ENCODE data around the gene H2BW1.
"Not testable (repeated sequence)": the region's sequence is repeated elsewhere in the genome, so short reads cannot be mapped to it uniquely, and the experiment has no call there.

The H2BW1 gene

DNA sequence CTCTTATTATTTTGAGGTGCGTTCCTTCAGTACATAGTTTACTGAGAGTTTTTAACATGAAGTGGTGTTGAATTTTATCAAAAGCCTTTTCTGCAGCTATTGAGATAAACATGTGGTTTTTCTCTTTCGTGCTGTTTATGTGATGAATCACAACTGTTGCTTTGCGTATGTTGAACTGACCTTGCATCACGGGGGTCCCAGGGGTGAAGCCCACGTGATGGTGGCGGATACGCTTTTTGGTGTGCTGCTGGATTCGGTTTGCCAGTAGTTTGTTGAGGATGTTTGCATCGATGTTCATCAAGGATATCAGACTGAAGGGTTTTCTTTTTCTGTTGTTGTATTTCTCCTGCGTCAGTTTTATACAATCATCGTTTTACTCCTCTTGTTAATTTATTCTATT lies 4.6 kb upstream of the H2BW1 start:
- no peaks in the 10 kb centered on the region for H3K9me2 ChIP-seq (replicated peaks; ENCODE audit: insufficient read depth, low read length)
- TF ChIP-seq EZH2phosphoT487 (conservative IDR thresholded peaks at IDR 0.05; ENCODE audit: low read length) (no peak), CTCF (IDR thresholded peaks at IDR 0.05; ENCODE audit: insufficient read depth, low read length, poor library complexity, severe bottlenecking) (no peak)
- H3F3A ChIP-seq (ENCODE audit: insufficient read depth), result no peaks in the 10 kb centered on the region
- no peak overlapping the region for H3K9ac ChIP-seq (ENCODE audit: low read length)
- no peak overlapping the region for H3K4me3 ChIP-seq (ENCODE audit: insufficient read depth, low read length, poor library complexity, severe bottlenecking)
- no peaks in the 10 kb centered on the region for H3K36me3 ChIP-seq (ENCODE audit: low read length)
- H2AFZ ChIP-seq (ENCODE audit: low read depth, low read length, severe bottlenecking), result no peak overlapping the region
- no peaks in the 10 kb centered on the region for H4K20me1 ChIP-seq (ENCODE audit: low read depth, low read length)
- H3K27ac ChIP-seq (ENCODE audit: low read depth, low read length), result no peak overlapping the region
- no peaks in the 10 kb centered on the region for H3K9me3 ChIP-seq (ENCODE audit: insufficient read depth, low read length)
- H3K79me2 ChIP-seq (ENCODE audit: insufficient read depth, low read length), result no peaks in the 10 kb centered on the region
- no peaks in the 10 kb centered on the region for H3K27me3 ChIP-seq (ENCODE audit: low read length)
- H3K4me2 ChIP-seq (ENCODE audit: low read depth, low read length, poor library complexity, severe bottlenecking), result no peak overlapping the region

GRCh38 chrX:104015576-104015975 lies 2.1 kb upstream of the H2BW1 start:
- H2AFZ ChIP-seq (ENCODE audit: low read depth, low read length, severe bottlenecking); H3K27ac ChIP-seq (ENCODE audit: low read depth, low read length); H4K20me1 ChIP-seq (ENCODE audit: low read depth, low read length); H3K9me3 ChIP-seq (ENCODE audit: insufficient read depth, low read length); H3K9me2 ChIP-seq (replicated peaks; ENCODE audit: insufficient read depth, low read length); H3K27me3 ChIP-seq (ENCODE audit: low read length); H3K36me3 ChIP-seq (ENCODE audit: low read length); H3K4me2 ChIP-seq (ENCODE audit: low read depth, low read length, poor library complexity, severe bottlenecking); H3K79me2 ChIP-seq (ENCODE audit: insufficient read depth, low read length); H3K9ac ChIP-seq (ENCODE audit: low read length); H3K4me3 ChIP-seq (ENCODE audit: insufficient read depth, low read length, poor library complexity, severe bottlenecking); H3F3A ChIP-seq (ENCODE audit: insufficient read depth): not testable (repeated sequence)

DNA sequence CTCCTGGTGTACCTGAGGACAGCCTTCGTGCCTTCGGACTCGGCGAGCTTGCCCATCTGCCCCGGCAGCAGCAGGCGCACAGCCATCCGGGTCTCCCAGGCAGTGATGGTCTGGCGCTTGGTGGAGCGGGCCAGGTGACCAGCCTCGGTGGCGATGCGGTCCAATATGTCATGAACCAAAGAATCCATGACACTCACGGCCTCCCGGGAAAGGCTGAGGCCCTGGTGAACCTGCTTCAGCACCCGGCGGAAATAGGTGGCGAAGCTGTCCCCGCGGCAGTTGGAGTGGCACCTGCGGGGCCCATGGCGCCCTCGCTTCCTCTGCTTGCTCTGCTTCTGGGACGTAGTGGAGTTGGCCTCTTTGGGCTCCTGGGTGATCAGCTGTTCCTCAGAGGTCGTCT lies 350 bp downstream of the H2BW1 start:
- no peak overlapping the region for H2AFZ ChIP-seq (ENCODE audit: low read depth, low read length, severe bottlenecking)
- H3K27me3 ChIP-seq (ENCODE audit: low read length), result no peaks in the 10 kb centered on the region
- no peak for TF ChIP-seq EZH2phosphoT487 (conservative IDR thresholded peaks at IDR 0.05; ENCODE audit: low read length)
- H3K4me2 ChIP-seq (ENCODE audit: low read depth, low read length, poor library complexity, severe bottlenecking), result no peak overlapping the region
- H3K27ac ChIP-seq (ENCODE audit: low read depth, low read length), result no peak overlapping the region
- no peaks in the 10 kb centered on the region for H3K36me3 ChIP-seq (ENCODE audit: low read length)
- H4K20me1 ChIP-seq (ENCODE audit: low read depth, low read length), result no peaks in the 10 kb centered on the region
- no peaks in the 10 kb centered on the region for H3K9me2 ChIP-seq (replicated peaks; ENCODE audit: insufficient read depth, low read length)
- no peaks in the 10 kb centered on the region for H3F3A ChIP-seq (ENCODE audit: insufficient read depth)
- H3K9me3 ChIP-seq (ENCODE audit: insufficient read depth, low read length), result no peaks in the 10 kb centered on the region
- H3K9ac ChIP-seq (ENCODE audit: low read length), result no peak overlapping the region
- no peak overlapping the region for H3K4me3 ChIP-seq (ENCODE audit: insufficient read depth, low read length, poor library complexity, severe bottlenecking)
- H3K79me2 ChIP-seq (ENCODE audit: insufficient read depth, low read length), result no peaks in the 10 kb centered on the region

- TF ChIP-seq EZH2phosphoT487 (conservative IDR thresholded peaks at IDR 0.05; ENCODE audit: low read length), result no peak
- TF ChIP-seq CTCF (IDR thresholded peaks at IDR 0.05; ENCODE audit: insufficient read depth, low read length, poor library complexity, severe bottlenecking), result no peak
- H3K9me3 ChIP-seq (ENCODE audit: insufficient read depth, low read length), result no peaks in the 10 kb centered on the region
- H3K4me3 ChIP-seq (ENCODE audit: insufficient read depth, low read length, poor library complexity, severe bottlenecking), result no peak overlapping the region
- no peak overlapping the region for H2AFZ ChIP-seq (ENCODE audit: low read depth, low read length, severe bottlenecking)
- no peak overlapping the region for H3K4me2 ChIP-seq (ENCODE audit: low read depth, low read length, poor library complexity, severe bottlenecking)
- no peak overlapping the region for H3K27ac ChIP-seq (ENCODE audit: low read depth, low read length)
- H3K9me2 ChIP-seq (replicated peaks; ENCODE audit: insufficient read depth, low read length), result no peaks in the 10 kb centered on the region
- H4K20me1 ChIP-seq (ENCODE audit: low read depth, low read length), result no peaks in the 10 kb centered on the region
- H3K36me3 ChIP-seq (ENCODE audit: low read length), result no peaks in the 10 kb centered on the region
- H3K27me3 ChIP-seq (ENCODE audit: low read length), result no peaks in the 10 kb centered on the region
- no peaks in the 10 kb centered on the region for H3F3A ChIP-seq (ENCODE audit: insufficient read depth)
- no peak overlapping the region for H3K9ac ChIP-seq (ENCODE audit: low read length)
- H3K79me2 ChIP-seq (ENCODE audit: insufficient read depth, low read length), result no peaks in the 10 kb centered on the region
Measured at GRCh38 chrX:104008831-104009230, 4.7 kb downstream of the H2BW1 start.

Measured in SU-DHL-6 (cell line).